Fibroblast of pulmonary artery (primary cell): Measurements from ENCODE around the gene ITGA11.

Experiments
- DNase-seq: peaks from one replicate; pipeline ENCODE4 v3.0.0-alpha.2; 2010; ENCODE audit warnings: low read depth
- H3K4me3 ChIP-seq: replicated peaks from 2 replicates; pipeline ENCODE4 v1.5.1; 2011; ENCODE audit warnings: low read depth, mild to moderate bottlenecking, control low read depth, low read length, moderate library complexity
- TF ChIP-seq, protein P1 (sequence below): IDR thresholded peaks from 2 replicates; pipeline ENCODE4 v1.5.1; 2011; ENCODE audit warnings: mild to moderate bottlenecking, control low read depth, low read length, inconsistent platforms; ENCODE audit errors: missing control alignments

ITGA11 gene

DNA sequence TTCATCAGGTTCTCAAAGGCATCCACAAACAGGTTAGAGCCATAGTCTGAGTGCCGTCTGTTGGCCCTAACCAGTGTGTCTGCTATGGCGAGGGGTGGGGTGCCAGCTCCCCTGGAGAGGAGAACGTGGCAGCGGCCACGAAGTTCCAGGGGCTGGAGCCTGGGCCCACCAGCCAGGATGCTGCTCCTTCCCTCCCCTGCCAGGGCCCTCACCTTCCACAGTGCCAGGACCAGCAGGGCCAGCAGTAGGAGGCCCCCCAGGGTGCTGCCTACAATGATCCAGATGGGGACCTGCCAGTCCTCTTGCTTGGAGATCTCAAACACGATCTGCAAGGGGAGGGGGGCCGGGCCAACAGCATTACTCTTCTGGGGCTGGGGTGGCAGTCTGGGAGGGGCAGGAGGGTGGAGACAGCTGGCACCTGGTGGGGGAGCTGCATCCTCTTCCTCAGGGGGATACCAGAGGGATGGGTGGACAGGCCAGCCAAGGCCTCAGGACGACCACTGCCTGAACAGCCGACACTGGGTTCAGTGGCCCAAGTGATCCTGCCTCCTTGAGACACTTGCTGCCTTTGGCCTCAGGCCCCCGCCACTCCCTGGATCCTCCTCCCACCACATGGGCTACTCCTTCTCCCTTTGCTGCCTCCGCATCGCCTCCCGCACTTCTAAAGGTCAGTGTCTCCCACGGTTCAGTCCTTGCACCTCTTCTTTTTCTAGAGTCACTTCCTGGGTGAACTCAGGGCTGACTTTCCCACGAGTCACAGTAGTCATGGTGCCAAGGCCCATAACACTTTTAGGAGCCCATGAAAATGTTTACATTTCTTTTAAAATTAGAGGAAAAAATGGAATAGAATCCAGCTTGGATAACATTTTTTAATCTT, 128.2 kb downstream of the ITGA11 start:
- H3K4me3 ChIP-seq: no peak overlapping the region
- no peak for DNase-seq
- TF ChIP-seq, protein P1, sequence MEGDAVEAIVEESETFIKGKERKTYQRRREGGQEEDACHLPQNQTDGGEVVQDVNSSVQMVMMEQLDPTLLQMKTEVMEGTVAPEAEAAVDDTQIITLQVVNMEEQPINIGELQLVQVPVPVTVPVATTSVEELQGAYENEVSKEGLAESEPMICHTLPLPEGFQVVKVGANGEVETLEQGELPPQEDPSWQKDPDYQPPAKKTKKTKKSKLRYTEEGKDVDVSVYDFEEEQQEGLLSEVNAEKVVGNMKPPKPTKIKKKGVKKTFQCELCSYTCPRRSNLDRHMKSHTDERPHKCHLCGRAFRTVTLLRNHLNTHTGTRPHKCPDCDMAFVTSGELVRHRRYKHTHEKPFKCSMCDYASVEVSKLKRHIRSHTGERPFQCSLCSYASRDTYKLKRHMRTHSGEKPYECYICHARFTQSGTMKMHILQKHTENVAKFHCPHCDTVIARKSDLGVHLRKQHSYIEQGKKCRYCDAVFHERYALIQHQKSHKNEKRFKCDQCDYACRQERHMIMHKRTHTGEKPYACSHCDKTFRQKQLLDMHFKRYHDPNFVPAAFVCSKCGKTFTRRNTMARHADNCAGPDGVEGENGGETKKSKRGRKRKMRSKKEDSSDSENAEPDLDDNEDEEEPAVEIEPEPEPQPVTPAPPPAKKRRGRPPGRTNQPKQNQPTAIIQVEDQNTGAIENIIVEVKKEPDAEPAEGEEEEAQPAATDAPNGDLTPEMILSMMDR: no peak

DNA sequence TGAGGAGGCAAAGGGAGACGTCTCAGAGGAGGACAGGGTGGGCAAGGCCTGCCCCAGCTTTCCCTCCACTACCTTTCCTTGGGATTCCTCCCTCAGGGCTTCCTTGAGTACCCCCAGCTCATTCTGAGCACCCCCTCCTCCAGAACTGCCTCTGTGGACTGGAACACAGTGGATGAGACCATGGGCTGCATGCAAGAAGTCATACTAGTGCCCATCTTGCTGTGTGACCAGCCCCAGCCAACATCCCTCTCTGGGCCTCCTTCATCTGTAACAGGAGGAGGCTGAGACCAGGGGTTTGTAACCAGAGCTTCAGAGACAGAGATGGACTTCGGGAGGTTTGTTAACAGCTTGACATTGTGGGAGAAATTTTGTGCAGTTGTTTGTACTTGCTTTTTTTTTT, 128.8 kb downstream of the ITGA11 start:
- H3K4me3 ChIP-seq: no peak overlapping the region
- TF ChIP-seq, protein P1: no peak
- DNase-seq: no peak

DNA sequence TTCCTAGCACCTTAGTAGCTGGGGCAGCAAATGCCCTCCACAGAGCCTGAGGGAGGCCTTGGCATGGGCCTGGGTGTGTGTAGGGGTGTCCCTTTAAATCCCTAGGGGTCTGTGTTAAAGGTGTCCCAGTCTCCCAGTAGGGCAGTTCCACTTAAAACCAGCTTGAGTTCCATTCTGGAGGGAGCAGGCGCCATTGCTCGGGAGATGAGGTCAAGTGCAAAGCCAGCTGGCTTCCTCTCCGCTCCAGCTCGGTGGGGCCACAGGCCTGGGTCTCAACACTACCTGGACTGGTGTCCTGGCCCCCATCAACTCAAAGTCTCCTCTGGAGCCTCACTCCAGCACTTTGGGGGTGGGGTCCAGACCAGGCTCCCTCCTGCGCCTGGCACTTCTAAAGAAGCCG, 129.2 kb downstream of the ITGA11 start:
- TF ChIP-seq, protein P1: no peak
- no peak overlapping the region for H3K4me3 ChIP-seq
- DNase-seq: no peak

DNA sequence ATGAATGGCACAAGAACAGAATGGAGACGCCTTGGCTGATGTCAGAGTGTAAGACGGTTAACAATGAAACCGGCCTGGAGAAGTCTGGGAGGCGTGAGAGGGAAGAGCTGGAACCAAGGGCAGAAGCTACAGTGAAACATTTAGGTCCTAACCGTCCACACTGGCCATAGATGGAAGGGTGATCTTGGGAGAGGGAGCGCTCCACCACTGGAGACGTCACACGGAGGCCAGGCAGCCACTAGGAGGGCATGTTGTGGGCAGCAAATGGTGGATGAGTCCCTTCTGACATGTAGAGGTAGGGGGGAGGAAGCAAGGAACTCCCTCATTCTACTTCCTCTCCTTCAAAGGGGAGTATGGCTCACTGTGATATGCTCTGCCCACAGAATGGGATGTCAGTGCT, 130.7 kb downstream of the ITGA11 start:
- DNase-seq: no peak
- TF ChIP-seq, protein P1: no peak
- H3K4me3 ChIP-seq: no peak overlapping the region

DNA sequence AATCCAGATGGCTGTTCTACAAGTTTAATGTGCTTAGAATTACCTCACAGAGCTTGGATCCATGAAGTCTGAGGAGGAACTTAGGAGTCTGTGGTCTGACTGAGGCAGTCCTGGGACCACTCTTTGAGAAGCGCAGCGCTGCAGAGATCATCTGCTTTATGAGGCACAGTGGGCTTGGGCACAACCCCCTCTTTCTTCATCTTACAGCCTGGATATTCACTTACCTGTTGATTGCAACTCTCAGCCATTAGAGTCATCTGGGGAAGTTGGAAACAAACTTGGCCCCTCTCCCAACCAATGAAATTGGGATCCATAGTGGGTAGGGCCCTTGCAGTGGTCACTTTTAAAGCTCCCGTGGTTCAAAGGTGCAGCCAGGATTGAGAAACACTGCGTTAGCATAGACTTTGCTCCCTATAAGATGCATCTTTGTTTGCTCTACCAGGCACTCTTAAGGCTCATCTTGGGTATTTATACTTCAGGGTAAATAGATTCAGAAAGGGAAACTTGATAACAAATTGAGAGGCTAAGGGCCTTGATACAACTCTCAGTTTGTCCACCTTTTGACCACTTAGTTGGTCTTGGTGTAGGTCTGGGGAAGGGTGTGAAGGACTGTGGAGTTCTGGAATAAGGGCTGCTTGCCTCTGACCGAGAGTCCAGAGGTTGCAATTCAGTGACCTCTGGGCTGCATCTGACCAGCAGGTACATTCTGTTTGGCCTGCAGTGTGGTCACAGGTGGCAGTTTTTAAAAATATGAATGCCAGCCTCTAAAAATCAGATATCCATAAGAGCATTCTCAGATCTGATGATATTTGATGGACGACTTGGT, 131.6 kb downstream of the ITGA11 start:
- DNase-seq: no peak
- H3K4me3 ChIP-seq: no peak overlapping the region
- TF ChIP-seq, protein P1: no peak

DNA sequence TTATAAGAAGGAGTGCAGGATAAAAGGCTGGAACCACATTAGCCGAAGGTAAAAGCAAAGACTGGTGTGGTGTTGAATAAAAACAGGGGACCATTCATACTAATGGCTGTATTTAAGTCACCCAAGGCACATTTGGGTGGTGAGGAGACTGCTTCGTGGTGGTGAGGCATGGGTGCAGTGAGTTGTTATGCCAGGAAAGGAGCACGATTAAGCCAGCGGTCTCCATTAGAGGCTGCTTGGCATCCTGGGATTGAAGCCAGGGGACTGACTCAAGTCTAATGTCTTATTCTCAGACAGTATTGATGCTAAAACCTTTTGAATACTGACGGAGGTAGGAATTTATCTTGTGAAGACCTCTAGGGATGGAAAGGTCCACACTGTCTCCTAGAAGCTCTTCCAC, 132.5 kb downstream of the ITGA11 start:
- DNase-seq: no peak
- H3K4me3 ChIP-seq: no peak overlapping the region
- TF ChIP-seq, protein P1: no peak
